Measurements from ENCODE around the gene AQP10.
A peak's percentile ranks its signal among the peaks of the same experiment; 100 is the strongest.
"Not testable (repeated sequence)": the region's sequence is repeated elsewhere in the genome, so short reads cannot be mapped to it uniquely, and the experiment has no call there.

The AQP10 gene

GRCh38 chr1:154320882-154321608, at the start of gene AQP10:
Gene AQP10, plus strand, starts transcription at chr1:154321093. Its CDS starts 63 bp downstream, at chr1:154321156.
- TF ChIP-seq Cebpa-rat (IDR thresholded peaks at IDR 0.05), result no peak
- Histone ChIP-seq H4K20me1 (no peaks in the 10 kb centered on the region), H3K4me2 (no peak within 1 kb of the TSS), H3K4me3 (no peak within 1 kb of the TSS), H3K9ac (no peak within 1 kb of the TSS), H3K9me3 (replicated peaks in 1 of 11) (peaks cover 21 to 26% (median 25%) of the 10 kb centered on the region in 11 experiments), H3K36me3 (no peaks in the 10 kb centered on the region), H3K4me1 (peaks cover 0 to 10% (median 8%) of the 10 kb centered on the region in 10 experiments; a peak in 18 of 20 replicates), H3K27me3 (no peaks in the 10 kb centered on the region), H3K27ac (no peak within 1 kb of the TSS)

- H3K36me3 ChIP-seq, result peaks cover 54 to 75% (median 67%) of the 10 kb centered on the region in 11 experiments
Measured at GRCh38 chr1:154272217-154272998, 48.5 kb upstream of the AQP10 start, which contains the start of gene HAX1. Gene HAX1, plus strand, starts transcription at chr1:154272629. Its CDS starts 95 bp downstream, at chr1:154272724.

GRCh38 chr1:154272999-154273563, 47.8 kb upstream of the AQP10 start:
- H3K4me3 ChIP-seq, result peak overlapping the region; percentile 77 to 93 (median 84)
- peak in 1 of 11 experiments; percentile 43; a peak in 3 of 22 replicates for TF ChIP-seq Cebpa-rat (IDR thresholded peaks at IDR 0.05)
- no peaks in the 10 kb centered on the region for H3K9me3 ChIP-seq (replicated peaks in 1 of 11)
- H3K36me3 ChIP-seq, result peaks cover 49 to 75% (median 61%) of the 10 kb centered on the region in 11 experiments
- H3K4me1 ChIP-seq, result peaks cover 23 to 37% (median 29%) of the 10 kb centered on the region in 10 experiments
- peak overlapping the region; percentile 86 to 92 (median 88) for H3K9ac ChIP-seq
- peak overlapping the region; percentile 87 to 96 (median 89) for H3K4me2 ChIP-seq
- H3K27ac ChIP-seq, result peak overlapping the region; percentile 78 to 90 (median 86)
- no peaks in the 10 kb centered on the region for H3K27me3 ChIP-seq
- peaks cover 0 to 14% (median 0%) of the 10 kb centered on the region in 11 experiments; a peak in 1 of 22 replicates for H4K20me1 ChIP-seq

More at GRCh38 chr1:154272217-154272998, 48.5 kb upstream of the AQP10 start, which contains the start of gene HAX1:
- H3K9ac ChIP-seq, result peak within 1 kb of the TSS; percentile 86 to 92 (median 88)
- H4K20me1 ChIP-seq, result peaks cover 0 to 15% (median 0%) of the 10 kb centered on the region in 11 experiments; a peak in 1 of 22 replicates
- peak within 1 kb of the TSS; percentile 87 to 96 (median 90) for H3K4me2 ChIP-seq
- H3K4me3 ChIP-seq, result peak within 1 kb of the TSS; percentile 77 to 93 (median 84)
- H3K27ac ChIP-seq, result peak within 1 kb of the TSS; percentile 78 to 90 (median 86)
- peak in 2 of 11 experiments; percentile 16 to 66; a peak in 2 of 22 replicates for TF ChIP-seq Cebpa-rat (IDR thresholded peaks at IDR 0.05)
- no peaks in the 10 kb centered on the region for H3K9me3 ChIP-seq (replicated peaks in 1 of 11)
- no peaks in the 10 kb centered on the region for H3K27me3 ChIP-seq
- peaks cover 23 to 37% (median 29%) of the 10 kb centered on the region in 10 experiments for H3K4me1 ChIP-seq

GRCh38 chr1:154276797-154277196, 44.1 kb upstream of the AQP10 start:
- no peaks in the 10 kb centered on the region for H3K27me3 ChIP-seq
- TF ChIP-seq Cebpa-rat (IDR thresholded peaks at IDR 0.05), result no peak
- peaks cover 20 to 46% (median 29%) of the 10 kb centered on the region in 11 experiments for H3K36me3 ChIP-seq
- no peak overlapping the region for H3K27ac ChIP-seq
- H3K9me3 ChIP-seq (replicated peaks in 1 of 11), result no peaks in the 10 kb centered on the region
- H4K20me1 ChIP-seq, result no peaks in the 10 kb centered on the region
- H3K4me2 ChIP-seq, result no peak overlapping the region
- peaks cover 12 to 18% (median 16%) of the 10 kb centered on the region in 10 experiments for H3K4me1 ChIP-seq
- H3K9ac ChIP-seq, result no peak overlapping the region
- H3K4me3 ChIP-seq, result no peak overlapping the region

GRCh38 chr1:154287591-154287990, 33.3 kb upstream of the AQP10 start:
- H4K20me1 ChIP-seq, H3K4me3 ChIP-seq, H3K36me3 ChIP-seq, H3K27me3 ChIP-seq, H3K9ac ChIP-seq, H3K4me1 ChIP-seq, H3K4me2 ChIP-seq, H3K27ac ChIP-seq: not testable (repeated sequence)
- peaks cover 0 to 17% (median 4%) of the 10 kb centered on the region in 11 experiments; a peak in 6 of 22 replicates for H3K9me3 ChIP-seq (replicated peaks in 1 of 11)

GRCh38 chr1:154288661-154289060, 32.2 kb upstream of the AQP10 start:
- H3K4me2 ChIP-seq, result no peak overlapping the region

GRCh38 chr1:154290921-154291320, 30.0 kb upstream of the AQP10 start:
- H3K4me3 ChIP-seq, result no peak overlapping the region
- no peak for TF ChIP-seq Cebpa-rat (IDR thresholded peaks at IDR 0.05)
- H3K4me1 ChIP-seq, result no peaks in the 10 kb centered on the region
- H4K20me1 ChIP-seq, result no peaks in the 10 kb centered on the region
- no peak overlapping the region for H3K27ac ChIP-seq
- no peak overlapping the region for H3K4me2 ChIP-seq
- H3K36me3 ChIP-seq, result no peaks in the 10 kb centered on the region; a peak in 1 of 22 replicates
- no peak overlapping the region for H3K9ac ChIP-seq
- H3K9me3 ChIP-seq (replicated peaks in 1 of 11), result peaks cover 20 to 48% (median 27%) of the 10 kb centered on the region in 11 experiments
- no peaks in the 10 kb centered on the region for H3K27me3 ChIP-seq

More at GRCh38 chr1:154288661-154289060, 32.2 kb upstream of the AQP10 start:
- no peak for TF ChIP-seq Cebpa-rat (IDR thresholded peaks at IDR 0.05)
- H3K36me3 ChIP-seq, result no peaks in the 10 kb centered on the region
- no peak overlapping the region for H3K9ac ChIP-seq
- H3K27me3 ChIP-seq, result no peaks in the 10 kb centered on the region
- peaks cover 0 to 25% (median 6%) of the 10 kb centered on the region in 11 experiments; a peak in 11 of 22 replicates for H3K9me3 ChIP-seq (replicated peaks in 1 of 11)
- no peak overlapping the region for H3K27ac ChIP-seq
- H3K4me1 ChIP-seq, result no peaks in the 10 kb centered on the region
- H4K20me1 ChIP-seq, result no peaks in the 10 kb centered on the region
- H3K4me3 ChIP-seq, result no peak overlapping the region

GRCh38 chr1:154295408-154296235, 25.3 kb upstream of the AQP10 start:
- Histone ChIP-seq H3K9me3 (replicated peaks in 1 of 11) (peaks cover 23 to 50% (median 31%) of the 10 kb centered on the region in 11 experiments), H3K27me3 (no peaks in the 10 kb centered on the region), H3K4me3 (0 out of 20 replicates have a peak overlapping the region, but pooled peaks of 1 of the 10 experiments have one; percentile 7), H3K4me1 (no peaks in the 10 kb centered on the region), H3K4me2 (no peak overlapping the region), H3K27ac (no peak overlapping the region), H3K9ac (no peak overlapping the region), H4K20me1 (no peaks in the 10 kb centered on the region), H3K36me3 (no peaks in the 10 kb centered on the region; a peak in 1 of 22 replicates)
- no peak for TF ChIP-seq Cebpa-rat (IDR thresholded peaks at IDR 0.05)

Measured in BLaER1 treated with 17β-estradiol and CSF1 and Interleukin-3, amounts not matched to agents 10 nM and 100 nM (cell line).